ENCODE data around the gene RGR. TPM values are rescaled to one million over a fixed set of nuclear protein-coding genes. Genes with fewer than 3 reads are reported as not detected.

The RGR gene
- polyA plus RNA-seq, 4 donors: not detected

DNA sequence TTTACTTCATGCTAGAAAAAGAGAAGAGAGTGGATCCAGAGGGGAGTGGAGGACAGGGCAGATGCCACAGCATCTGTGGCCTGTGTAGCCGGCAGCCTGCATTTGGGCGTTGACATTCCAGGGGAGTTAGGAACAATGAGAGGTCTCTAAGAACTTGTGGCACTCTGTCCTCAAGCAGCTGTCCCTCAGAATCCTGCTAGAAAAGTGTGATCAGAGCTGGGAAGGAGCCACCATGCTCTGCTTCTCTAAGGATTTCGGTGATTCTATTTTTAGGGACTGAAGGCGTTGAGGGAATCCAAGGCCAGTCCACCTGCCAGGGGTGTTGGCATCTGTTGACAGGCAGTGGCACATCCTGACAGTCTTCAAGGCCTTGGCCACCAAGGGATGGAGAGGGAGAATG, 27.1 kb upstream of the RGR start:
- DNase-seq (ENCODE audit: low read depth in 4 of 4, low spot score in 3 of 4): no peak

GRCh38 chr10:84221916-84222315, 22.9 kb upstream of the RGR start:
- no peak for DNase-seq (ENCODE audit: low read depth in 4 of 4, low spot score in 3 of 4)

- peak in 2 of 4 donors; percentile 12 to 30 for DNase-seq (ENCODE audit: low read depth in 4 of 4, low spot score in 3 of 4)
Observed at GRCh38 chr10:84224411-84225028, 20.3 kb upstream of the RGR start.

DNA sequence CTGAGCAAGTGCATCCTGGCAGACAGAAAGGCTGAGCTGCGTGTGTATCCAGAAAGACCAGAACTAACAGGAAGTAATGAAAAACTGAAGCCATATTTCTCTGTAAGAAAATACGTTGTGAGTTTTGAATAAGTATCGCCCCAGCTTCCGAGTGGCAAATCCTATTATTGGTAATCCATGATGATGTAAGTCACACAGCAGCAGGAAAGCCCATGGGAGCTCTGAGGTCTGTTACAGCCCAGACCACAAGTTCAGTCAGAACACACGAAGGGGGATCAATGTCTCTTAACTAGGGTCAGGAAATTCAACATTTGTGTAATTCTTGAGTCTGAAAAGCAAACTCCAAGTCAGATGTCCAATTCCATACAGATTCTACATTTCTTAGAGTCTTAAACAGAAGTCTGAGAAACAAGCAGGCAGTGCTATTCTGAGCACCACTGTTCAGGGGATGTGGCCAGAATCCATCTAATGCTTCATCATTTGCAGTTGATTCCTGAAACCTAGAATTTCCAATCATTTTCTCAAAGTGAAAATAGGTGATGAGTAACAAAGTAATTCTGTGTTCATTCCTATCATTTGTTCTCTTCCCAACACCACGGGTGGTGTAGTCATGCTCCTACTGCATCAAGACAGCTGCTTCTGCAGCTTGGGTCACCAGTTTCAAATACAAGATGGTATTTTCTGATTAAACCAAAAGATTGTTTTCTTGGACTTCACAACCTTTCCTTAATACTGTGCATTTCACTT, 19.3 kb upstream of the RGR start, which contains the start of gene LRIT2:
LRIT2 (minus strand) TSS at position 118 of the 747 bp plus-strand sequence; CDS start at position 94, 24 bp downstream.
- no peak for DNase-seq (ENCODE audit: low read depth in 4 of 4, low spot score in 3 of 4)

DNA sequence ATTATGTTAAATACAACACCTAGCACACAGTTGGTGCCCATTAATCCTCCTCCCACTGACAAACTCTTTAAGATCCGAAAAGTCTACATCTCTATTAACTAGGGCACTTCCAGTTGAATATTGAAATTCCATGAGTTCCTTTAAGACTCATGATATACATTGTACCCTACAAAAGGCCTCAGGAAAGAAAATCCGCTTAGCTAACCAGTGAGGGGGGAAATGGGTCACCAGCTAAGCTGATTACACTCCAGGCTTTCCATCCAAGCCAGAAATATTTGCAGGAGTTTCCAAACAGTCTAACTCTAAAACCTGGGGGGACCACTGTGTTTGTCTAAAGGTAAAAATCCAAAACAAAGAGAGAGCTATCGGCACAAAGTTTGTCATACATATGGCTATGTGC, 18.2 kb upstream of the RGR start:
- DNase-seq (ENCODE audit: low read depth in 4 of 4, low spot score in 3 of 4): no peak

GRCh38 chr10:84227810-84228209, 17.0 kb upstream of the RGR start:
- DNase-seq (ENCODE audit: low read depth in 4 of 4, low spot score in 3 of 4): no peak

- no peak for DNase-seq (ENCODE audit: low read depth in 4 of 4, low spot score in 3 of 4)
Observed at GRCh38 chr10:84230359-84230758, 14.5 kb upstream of the RGR start.

DNA sequence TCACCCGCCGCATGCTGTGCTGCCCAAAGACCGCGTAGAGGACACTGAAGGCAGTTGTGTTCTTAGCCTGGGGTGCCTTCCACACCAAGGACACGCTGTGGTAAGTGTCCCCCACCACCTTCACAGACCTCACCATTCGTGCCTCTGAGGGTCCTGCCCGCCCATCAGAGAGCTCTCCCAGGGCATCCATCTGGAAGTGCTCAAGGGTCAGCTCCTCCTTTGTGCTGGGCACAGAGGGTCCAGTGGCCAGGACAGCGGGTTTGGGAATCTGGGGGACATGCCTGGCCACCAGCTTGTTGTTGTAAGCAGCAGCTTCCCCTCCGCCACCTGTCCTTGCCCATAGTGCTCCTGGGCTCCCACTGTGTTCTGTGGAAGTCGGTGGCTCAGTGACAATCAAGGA, 12.5 kb upstream of the RGR start:
- DNase-seq (ENCODE audit: low read depth in 4 of 4, low spot score in 3 of 4): no peak

- no peak for DNase-seq (ENCODE audit: low read depth in 4 of 4, low spot score in 3 of 4)
Observed at GRCh38 chr10:84233940-84234339, 10.9 kb upstream of the RGR start.

- DNase-seq (ENCODE audit: low read depth in 4 of 4, low spot score in 3 of 4): no peak
Observed at GRCh38 chr10:84234479-84234878, 10.4 kb upstream of the RGR start.

GRCh38 chr10:84235096-84235495, 9.8 kb upstream of the RGR start:
- no peak for DNase-seq (ENCODE audit: low read depth in 4 of 4, low spot score in 3 of 4)

GRCh38 chr10:84236807-84237198, 8.1 kb upstream of the RGR start:
- DNase-seq (ENCODE audit: low read depth in 4 of 4, low spot score in 3 of 4): no peak

GRCh38 chr10:84237199-84238051, 7.4 kb upstream of the RGR start:
- DNase-seq (ENCODE audit: low read depth in 4 of 4, low spot score in 3 of 4): no peak

GRCh38 chr10:84238909-84239308, 5.9 kb upstream of the RGR start:
- DNase-seq (ENCODE audit: low read depth in 4 of 4, low spot score in 3 of 4): no peak

DNA sequence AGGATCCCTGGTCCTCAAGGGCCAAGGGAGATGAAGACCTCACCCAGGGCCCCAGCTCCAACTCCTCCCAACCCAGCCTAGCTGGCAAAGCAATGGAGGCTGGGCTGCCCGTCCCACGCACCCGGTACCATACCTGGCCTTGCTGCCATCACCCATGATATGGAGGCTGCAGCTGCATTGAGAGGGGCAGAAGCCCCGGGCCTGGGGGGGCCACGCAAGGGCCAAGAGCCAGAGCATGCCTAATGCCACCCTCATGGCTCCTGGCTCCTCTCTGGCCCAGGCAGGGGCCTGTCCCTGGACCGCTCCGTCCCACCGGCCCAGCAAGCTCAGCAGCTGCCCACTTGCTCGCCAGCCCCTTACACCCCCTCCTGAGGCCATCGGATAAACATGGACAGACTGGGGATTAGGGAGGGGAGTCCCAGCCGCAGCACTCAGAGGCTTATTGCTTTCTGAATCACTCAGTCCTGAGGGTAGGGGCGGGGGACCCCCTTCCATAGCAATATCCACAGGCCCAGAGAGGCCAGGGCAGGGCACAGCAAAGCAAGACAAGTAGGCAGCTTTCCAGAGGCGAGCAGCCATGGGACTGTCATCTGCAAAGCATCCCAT, 3.6 kb upstream of the RGR start, which contains the start of gene LRIT1:
LRIT1 (minus strand) TSS at position 362 of the 606 bp plus-strand sequence; CDS start at position 255, 107 bp downstream.
- DNase-seq (ENCODE audit: low read depth in 4 of 4, low spot score in 3 of 4): no peak

- no peak for DNase-seq (ENCODE audit: low read depth in 4 of 4, low spot score in 3 of 4)
Observed at GRCh38 chr10:84243759-84244158, 1.1 kb upstream of the RGR start.

DNA sequence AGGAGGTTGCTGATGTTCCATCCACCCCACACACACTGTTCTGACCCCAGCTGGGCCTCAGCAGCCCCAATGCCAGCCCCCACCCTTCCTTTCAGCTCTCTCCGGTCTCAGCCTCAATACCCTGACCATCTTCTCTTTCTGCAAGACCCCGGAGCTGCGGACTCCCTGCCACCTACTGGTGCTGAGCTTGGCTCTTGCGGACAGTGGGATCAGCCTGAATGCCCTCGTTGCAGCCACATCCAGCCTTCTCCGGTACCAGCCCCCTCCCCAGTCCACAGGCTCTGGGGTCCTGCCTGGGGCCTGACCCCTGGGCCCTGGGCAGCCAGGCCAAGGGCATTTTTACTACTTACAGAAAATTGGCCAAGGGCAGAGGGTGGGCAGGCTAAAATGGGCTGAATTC, 2.6 kb downstream of the RGR start:
- no peak for DNase-seq (ENCODE audit: low read depth in 4 of 4, low spot score in 3 of 4)

- DNase-seq (ENCODE audit: low read depth in 4 of 4, low spot score in 3 of 4): no peak
Observed at GRCh38 chr10:84248794-84249193, 3.9 kb downstream of the RGR start.

DNA sequence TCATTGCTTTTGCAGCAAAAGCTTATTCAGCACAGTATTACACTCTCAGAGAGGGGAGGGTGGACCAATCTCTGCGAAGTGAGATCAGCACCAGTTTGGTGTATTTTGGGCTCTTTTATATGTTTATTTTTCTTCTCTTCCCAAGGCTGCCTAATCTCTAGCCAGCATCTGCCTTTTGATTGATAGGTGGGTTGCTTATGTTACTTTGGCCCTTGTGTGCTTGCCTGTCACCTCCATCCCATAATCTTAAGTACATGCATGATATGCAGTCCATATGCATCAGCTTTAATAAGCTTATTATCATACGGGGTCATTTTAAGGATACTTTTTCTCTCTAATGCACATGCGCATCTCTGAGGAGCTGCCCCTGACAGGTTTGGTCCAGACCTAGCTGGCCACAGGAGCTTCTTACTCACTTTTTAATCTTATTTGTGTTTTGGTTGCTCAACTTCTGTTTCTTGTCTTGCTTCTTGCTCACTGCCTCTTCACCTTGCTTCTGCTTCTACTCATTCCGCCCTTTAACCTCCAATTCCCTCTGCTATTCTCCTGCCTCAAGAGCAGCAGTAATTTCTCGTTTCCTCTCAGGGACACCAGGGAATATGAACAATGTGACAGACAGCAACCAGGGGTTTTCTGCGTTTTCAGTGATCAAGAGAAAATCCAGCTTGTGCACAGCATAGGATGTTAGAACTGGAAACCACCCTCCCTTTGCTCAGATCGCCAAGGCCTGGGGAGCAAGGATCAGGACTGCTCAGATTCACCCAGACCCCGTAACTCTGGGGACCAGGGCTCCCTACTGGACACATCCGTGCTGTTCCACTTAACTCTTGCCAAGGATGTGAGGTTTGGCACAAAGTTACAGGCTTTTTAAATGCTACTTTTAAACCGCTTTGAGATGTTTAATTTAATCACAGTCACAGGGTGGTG, 10.0 kb downstream of the RGR start:
- DNase-seq (ENCODE audit: low read depth in 4 of 4, low spot score in 3 of 4): no peak

Measured in left renal pelvis (tissue), 4 donors.